ENCODE data around the gene TTI1.

DNA sequence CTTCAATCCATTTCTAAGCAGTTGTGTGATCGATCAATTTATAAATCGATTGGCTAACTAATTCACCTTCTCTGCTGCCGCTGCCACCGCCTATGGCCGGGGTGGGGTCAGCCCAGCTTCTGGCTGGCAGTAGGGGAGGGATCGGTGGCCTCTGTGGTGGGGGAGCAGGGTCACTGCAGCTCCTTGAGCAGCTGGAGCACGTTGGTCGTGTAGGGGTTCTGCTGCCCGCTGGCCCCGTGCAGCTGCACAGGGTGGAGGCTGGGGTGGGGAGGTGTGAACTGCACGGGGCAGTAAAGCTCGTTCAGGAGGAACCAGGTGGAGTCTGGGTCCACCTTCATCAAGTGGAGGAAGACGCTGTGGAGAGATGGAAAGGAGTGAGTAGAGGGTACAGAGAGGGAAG is 50.0 kb downstream of the TTI1 start:
- TF ChIP-seq CTCF (IDR thresholded peaks at IDR 0.05; ENCODE audit: low read length) (no peak), EZH2 (IDR thresholded peaks at IDR 0.05; ENCODE audit: borderline replicate concordance, low read length) (no peak)
